Activated CD4-positive, alpha-beta T cell treated with anti-CD3 and anti-CD28 coated beads, Interleukin-2, amount 50 U/mL, for 1 hour (primary cell): ENCODE results near the gene C1QTNF7.

Experiments used
- DNase-seq: peaks from one replicate; pipeline ENCODE4 v3.0.0-alpha.2; 2020

The C1QTNF7 gene

DNA sequence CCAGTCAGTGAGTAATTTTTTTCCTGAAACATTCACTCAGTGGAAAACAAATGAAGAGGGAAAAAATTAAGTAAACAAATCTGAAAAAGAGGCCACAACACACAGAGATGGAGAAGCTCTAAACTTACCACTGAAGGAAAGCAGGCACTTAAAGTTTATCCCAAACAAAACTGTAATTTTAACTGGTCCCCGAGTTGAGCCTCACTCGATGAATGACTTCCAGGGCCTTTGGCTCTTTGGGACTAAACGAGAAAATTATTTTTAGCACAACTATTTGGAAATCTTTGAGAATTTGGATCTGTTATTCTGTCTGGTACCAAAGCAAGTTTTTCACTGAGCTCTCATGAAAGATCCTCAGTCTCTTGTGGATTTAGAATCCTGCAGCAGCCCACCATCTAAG, at the start of gene C1QTNF7:
TSS of gene C1QTNF7 (plus strand) at position 333 of the 400 bp plus-strand sequence. CDS start 7,711 bp downstream, outside the sequence.
- DNase-seq: no peak

DNA sequence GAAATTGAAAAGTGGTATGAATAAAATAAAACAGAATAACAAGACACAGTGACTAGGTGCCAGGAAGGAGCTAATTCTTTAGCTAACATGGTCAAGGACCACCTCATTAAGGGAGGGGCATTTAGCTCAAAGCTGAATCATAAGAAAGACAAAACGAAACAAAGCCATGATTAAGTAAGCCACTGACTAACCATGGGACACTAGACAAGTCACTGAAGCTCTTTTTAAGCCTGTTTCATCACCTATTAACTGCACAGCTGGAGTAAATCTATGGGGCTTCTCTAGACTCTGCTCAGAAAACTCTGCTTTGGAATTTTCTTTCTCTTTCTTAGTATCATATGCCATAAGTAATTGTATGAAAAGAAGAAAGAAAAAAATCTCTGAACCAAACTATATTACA, 49.8 kb upstream of the C1QTNF7 start:
- no peak for DNase-seq

DNA sequence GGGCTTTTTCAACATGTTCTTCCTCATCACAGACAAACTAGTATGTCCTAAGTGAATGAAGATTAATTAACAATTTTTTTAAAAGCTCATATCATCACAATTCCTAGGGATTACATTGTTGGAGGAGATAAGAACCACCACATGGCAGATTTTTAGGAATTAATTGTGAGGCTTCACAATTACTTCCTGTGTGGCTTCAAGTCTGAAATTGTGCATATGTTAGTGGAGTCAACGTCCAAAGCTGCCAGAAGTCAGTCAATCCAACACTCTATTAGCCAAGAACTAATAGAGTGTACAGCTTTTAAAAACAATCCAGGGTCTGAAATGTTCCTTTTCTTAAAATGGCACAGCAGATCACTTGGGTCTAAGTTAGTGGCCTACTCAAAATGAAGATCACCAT, 49.3 kb upstream of the C1QTNF7 start:
- DNase-seq: no peak

DNA sequence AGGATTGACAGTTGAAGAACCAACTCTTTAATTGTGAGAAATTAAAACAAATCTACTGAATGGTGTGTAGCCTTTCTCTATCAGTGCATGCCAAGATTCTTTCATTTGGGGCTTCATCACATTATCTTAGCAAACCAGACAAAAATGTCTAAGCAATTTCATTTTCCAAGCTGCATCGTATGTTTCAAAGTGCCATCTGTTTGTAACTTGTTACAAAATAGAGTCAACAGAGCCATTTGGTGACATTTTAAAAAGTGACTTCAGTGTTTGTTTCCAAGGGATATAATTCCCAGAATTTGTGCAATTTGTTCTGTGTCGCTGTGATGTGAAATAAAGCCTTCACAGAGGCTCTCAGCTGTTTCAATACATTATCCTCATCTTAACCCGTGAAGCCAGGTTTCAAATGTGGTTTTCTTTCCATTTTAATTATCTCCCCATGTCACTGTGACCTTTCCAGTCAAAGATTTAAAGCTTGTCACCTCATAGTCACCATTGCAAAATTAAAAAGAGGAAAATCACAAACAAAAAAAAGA, 46.0 kb upstream of the C1QTNF7 start:
- DNase-seq: no peak

GRCh38 chr4:15382669-15383273, 45.1 kb upstream of the C1QTNF7 start:
- no peak for DNase-seq

DNA sequence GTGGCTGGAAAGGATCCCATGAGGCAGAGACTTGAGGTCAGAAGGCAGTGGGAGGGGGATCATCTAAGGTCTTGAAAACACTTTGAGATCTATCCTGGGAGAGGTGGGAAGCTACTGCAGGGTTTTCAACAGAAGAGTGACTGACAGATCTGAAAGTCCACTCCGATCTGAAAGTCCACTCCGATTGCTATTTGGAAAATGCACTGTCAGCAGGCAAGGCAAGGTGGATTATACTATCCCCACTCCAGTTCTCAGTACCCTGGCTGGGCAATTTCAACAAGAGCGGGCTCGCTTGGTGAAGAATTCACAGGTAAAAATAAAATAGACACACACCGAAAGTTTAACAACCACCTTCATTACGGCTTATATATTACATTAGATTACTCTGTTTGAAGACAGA, 42.3 kb upstream of the C1QTNF7 start:
- no peak for DNase-seq

DNA sequence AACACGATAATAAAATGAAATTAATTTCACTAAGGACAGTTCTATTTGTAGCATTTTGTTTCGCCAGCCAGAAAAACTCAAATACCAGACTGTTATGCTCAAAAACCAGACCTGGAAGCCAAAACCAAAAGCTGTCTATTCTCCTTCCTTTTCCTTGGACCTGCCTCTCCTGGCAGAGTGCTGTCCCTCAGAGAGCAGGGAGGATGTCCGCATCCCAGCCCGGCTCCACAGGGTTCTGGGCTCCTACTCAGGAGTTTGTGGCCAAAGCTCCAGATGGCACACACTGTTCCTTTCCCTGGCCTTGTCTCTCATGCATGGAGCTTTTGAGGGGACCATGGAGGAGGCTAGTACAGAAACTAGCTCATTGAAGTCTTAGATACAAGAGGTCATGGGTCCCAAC, 41.9 kb upstream of the C1QTNF7 start:
- no peak for DNase-seq

- no peak for DNase-seq
Observed at GRCh38 chr4:15390494-15390893, 37.3 kb upstream of the C1QTNF7 start.

- DNase-seq: no peak
Observed at GRCh38 chr4:15392053-15392805, 35.6 kb upstream of the C1QTNF7 start.

- no peak for DNase-seq
Observed at GRCh38 chr4:15395311-15395710, 32.5 kb upstream of the C1QTNF7 start.

DNA sequence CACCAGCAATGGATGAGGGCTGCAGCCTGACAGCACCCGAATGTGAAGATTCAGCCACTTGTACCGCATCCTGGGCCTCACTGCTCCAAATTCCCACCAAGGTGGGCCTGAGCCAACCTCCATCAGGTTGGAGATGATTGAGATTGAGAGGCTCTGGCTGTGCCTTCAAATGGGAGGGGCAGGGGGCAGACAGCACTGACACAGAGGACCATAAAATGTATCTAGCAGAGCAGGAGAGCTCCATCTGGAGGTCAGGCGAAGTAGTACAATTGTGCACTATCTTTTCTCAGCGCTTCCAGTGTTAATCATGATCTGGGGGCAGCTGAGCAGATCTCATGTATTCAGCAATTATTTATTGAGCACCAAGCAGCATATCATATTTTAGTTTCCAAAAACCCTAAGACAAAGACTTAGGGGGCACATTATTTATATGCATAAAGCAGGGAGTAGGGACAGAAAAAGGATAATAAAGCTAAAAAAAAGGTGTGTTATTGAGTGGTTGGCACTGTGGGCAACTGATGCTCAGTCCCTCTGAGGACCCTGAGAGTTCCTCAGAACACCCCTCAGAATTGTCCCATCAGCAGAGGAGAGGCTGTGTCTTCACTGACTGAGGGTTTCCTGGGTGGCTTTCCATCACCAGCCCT, 31.6 kb upstream of the C1QTNF7 start:
- DNase-seq: peak; percentile 50

DNA sequence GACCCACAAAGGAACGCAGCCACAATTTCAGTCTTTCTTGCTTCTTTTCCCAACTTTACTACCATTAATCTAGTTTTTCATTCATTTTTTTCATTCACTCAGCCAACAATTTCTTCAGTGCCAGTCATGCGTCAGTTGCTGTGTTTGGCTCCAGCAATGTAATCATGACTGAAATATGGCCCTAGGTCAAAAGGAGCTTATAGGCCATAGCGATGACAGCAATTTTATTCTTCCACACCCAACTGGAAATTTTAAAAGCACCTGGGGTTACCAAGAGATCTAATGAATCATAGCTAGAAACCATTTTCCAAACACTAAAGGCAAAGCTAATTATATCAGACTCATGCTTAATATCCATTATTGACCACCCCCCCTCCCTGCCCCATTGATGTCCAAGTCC, 29.8 kb upstream of the C1QTNF7 start:
- no peak for DNase-seq

GRCh38 chr4:15398732-15399131, 29.1 kb upstream of the C1QTNF7 start:
- no peak for DNase-seq

DNA sequence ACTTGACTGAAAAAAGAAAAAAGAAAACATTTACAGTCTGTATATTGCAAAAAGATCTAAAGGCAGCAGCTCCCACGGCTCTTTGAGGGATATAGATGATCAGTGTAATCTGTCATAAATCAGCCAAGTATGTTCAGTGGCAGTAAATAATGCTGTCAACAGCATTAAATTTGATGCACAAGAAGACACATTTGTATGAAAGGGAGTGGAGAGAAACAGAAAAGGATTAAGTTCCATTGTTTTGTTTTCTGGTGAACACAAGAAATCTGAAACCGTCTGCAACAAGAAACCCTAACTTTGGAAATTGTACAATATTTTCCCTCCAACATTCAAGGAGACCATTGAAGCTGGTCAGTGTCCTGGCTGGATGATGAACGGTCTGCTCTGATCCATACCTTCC, 27.6 kb upstream of the C1QTNF7 start:
- DNase-seq: no peak

DNA sequence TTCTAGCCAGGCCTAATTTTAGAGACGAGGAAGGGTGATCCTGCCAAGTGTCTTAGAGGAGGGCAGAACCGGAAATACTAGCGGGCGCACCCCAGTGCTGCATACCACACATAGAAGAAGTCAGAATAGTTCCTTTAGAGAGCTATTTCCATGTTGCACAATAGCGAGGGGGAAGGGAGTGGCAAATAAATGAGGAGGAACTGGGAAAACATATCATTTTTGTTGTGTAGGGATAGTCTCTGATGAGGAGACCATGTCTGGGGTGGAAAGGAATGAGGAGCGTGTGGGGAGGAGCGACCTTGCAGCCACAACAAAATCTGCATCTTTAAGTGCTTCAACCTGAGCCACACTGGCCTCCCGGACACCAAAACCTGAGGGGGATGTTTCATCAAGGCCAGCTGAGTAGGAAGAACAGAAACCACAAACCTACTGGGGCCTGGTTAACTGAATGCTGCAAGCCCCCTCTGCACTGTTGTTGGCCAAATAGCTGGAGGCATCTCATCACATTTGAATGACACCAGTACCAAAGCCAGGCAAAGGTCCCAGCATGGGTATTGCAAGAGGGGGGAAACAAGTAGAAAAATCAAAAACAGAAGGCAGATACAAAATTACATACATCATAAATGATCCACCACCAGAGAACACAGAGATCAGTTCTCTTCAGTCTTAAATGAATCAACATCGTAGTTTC, 26.7 kb upstream of the C1QTNF7 start:
- DNase-seq: no peak

- no peak for DNase-seq
Observed at GRCh38 chr4:15402146-15402545, 25.7 kb upstream of the C1QTNF7 start.

DNA sequence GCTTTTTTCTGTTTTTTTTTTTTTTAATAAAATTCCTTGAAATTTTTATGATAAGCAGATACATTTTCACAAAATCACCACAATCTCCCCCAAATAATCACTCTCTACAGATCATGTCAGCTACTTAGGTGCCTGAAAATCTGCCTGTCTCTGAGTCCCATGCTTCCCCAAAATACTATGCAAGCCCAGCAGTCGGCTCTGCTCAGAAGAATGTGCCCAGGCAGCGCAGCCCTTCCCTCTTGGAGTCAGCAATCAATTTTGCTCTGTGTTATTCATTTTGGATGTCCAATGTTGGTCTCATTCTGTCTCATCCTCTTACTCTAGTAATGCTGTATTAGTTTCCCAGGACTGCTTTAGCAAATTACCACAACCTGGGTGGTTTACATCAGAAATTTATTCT, 24.9 kb upstream of the C1QTNF7 start:
- no peak for DNase-seq

GRCh38 chr4:15405018-15405417, 22.8 kb upstream of the C1QTNF7 start:
- DNase-seq: no peak

DNA sequence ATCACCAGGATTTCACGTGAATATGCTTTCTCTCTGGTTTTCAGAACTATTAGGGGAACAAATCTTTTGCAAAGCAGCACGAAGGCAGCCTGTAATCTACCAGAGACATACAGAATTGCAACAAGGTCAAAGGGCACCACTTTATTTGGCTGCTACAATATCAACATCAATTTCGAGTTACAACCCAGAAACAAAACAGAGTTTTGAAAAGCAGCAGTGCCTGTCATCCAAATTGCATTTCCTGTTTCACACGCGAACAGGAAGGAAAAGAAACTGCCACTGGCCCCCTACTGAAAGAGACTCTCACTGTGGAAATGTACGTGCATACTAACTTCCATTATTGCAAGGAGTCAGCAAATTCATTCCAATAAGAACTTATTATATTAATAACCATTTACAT, 17.1 kb upstream of the C1QTNF7 start:
- DNase-seq: no peak

DNA sequence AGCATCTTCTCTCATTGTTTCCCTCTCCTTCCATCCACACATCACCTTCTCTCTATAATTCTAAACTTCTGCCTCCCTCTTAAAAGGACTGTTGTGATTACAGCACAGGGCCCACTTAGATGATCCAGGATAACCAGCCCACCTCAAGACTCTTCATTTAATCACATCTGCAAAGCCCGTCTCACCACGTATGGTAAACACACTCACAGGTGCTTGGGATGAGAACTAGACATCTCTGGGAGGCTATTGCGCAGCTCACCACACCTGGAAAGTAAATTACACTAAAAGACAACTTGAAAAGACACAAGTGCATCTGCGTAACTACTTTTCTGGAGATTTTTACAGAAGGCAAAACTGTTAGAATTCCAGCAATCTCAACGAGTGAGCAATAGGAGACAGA, 15.4 kb upstream of the C1QTNF7 start:
- no peak for DNase-seq

DNA sequence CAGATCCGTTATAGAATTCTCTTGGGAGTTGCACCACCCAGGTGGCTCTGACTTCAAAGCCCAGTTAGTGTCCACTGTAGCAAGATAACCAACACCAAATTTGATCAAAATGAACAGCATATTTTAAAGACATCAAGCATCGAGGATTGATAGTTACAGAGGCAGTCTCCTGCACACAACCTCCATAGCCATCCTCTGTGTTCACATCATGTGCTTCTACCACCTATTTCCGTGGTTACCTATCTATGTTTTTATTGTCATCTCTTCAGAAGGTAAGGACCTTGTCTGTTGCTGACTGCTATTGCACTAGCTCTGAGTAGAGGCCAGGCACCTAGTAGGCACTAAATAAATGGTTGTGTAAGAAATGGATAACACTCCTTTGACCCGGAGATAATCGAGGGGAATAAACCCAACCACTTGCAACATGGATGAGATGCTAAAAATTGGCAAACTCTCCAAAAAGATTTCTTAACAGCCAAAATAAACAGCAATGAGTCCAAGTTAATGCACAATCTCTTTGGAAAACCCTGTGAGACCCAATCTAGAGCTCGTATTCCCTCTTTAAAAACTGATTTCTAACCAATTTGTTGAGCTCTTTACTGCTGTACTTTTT, 14.7 kb upstream of the C1QTNF7 start:
- no peak for DNase-seq

DNA sequence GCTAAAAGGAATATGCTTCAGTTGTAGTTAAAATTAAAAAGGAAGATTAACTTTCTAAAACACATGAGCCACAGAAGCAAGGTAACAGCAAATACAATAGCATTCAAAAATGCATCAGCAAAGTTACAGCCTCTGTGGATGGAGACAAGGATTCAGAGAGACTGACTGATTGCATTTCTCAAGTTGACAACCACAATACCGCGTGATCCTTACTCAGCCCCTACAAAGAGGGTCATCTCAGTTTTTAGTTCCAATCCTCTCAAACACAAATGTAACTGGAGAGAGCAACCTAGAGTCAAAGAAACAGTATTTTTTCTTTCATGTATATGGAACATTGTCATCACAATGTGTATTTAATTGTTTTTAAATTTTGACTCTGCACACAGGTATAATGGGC, 14.2 kb upstream of the C1QTNF7 start:
- no peak for DNase-seq

GRCh38 chr4:15414551-15415091, 13.2 kb upstream of the C1QTNF7 start:
- DNase-seq: no peak
